Nephron progenitor cell (in vitro differentiated cells): ENCODE data around the gene SERPINA9.

Source experiments
- DNase-seq: peaks from one replicate; pipeline ENCODE4 v3.0.0; 2021
- H3K27ac Mint-ChIP-seq: 2 replicates; pipeline ENCODE4 v1.8.0; 2021; ENCODE audit warnings: mild to moderate bottlenecking, moderate library complexity, mixed read lengths
- H3K27me3 Mint-ChIP-seq: 2 replicates; pipeline ENCODE4 v1.8.0; 2021; ENCODE audit warnings: mild to moderate bottlenecking, low read depth, mixed read lengths; ENCODE audit not compliant: poor library complexity
- H3K36me3 Mint-ChIP-seq: 2 replicates; pipeline ENCODE4 v1.8.0; 2021; ENCODE audit warnings: low read depth, mixed read lengths
- H3K4me1 Mint-ChIP-seq: 2 replicates; pipeline ENCODE4 v1.8.0; 2021; ENCODE audit warnings: mixed read lengths
- H3K4me3 Mint-ChIP-seq: 2 replicates; pipeline ENCODE4 v1.8.0; 2021; ENCODE audit warnings: mild to moderate bottlenecking, moderate library complexity, mixed read lengths
- H3K9me3 Mint-ChIP-seq: 2 replicates; pipeline ENCODE4 v1.8.0; 2021; ENCODE audit warnings: mild to moderate bottlenecking, moderate library complexity, mixed read lengths
- CTCF ChIP-seq: fragments of 200-600 bp; sonication (generic); IDR thresholded peaks from 2 replicates; pipeline ENCODE4 v1.5.0; 2021; ENCODE audit warnings: antibody characterized with exemption

The SERPINA9 gene

GRCh38 chr14:94509356-94509755 lies 33.4 kb upstream of the SERPINA9 start, which contains the start of gene SERPINA12:
SERPINA12 (minus strand) TSS chr14:94509469; CDS start chr14:94498397, 11,072 bp downstream.
- no peak for TF ChIP-seq CTCF
- Mint-ChIP-seq H3K27me3 (peaks cover 17% of the 10 kb centered on the region), H3K4me3 (no peak within 1 kb of the TSS), H3K27ac (no peak within 1 kb of the TSS), H3K36me3 (no peaks in the 10 kb centered on the region), H3K9me3 (no peaks in the 10 kb centered on the region), H3K4me1 (no peaks in the 10 kb centered on the region)
- DNase-seq = no peak

- no peak overlapping the region for H3K27ac Mint-ChIP-seq
- H3K4me3 Mint-ChIP-seq = no peak overlapping the region
- no peaks in the 10 kb centered on the region for H3K36me3 Mint-ChIP-seq
- peaks cover 11% of the 10 kb centered on the region for H3K4me1 Mint-ChIP-seq
- peaks cover 25% of the 10 kb centered on the region for H3K27me3 Mint-ChIP-seq
- TF ChIP-seq CTCF = no peak
- no peaks in the 10 kb centered on the region for H3K9me3 Mint-ChIP-seq
- DNase-seq = no peak
Observed at GRCh38 chr14:94505641-94506040, 29.6 kb upstream of the SERPINA9 start.

- Mint-ChIP-seq H3K27ac (no peak overlapping the region), H3K4me3 (no peak overlapping the region), H3K4me1 (peaks cover 11% of the 10 kb centered on the region), H3K36me3 (no peaks in the 10 kb centered on the region), H3K9me3 (no peaks in the 10 kb centered on the region), H3K27me3 (peaks cover 26% of the 10 kb centered on the region)
- DNase-seq = no peak
- TF ChIP-seq CTCF = no peak
Observed at GRCh38 chr14:94505206-94505605, 29.2 kb upstream of the SERPINA9 start.

GRCh38 chr14:94501588-94502516 lies 25.9 kb upstream of the SERPINA9 start:
- Mint-ChIP-seq H3K36me3 (no peaks in the 10 kb centered on the region), H3K27me3 (peaks cover 33% of the 10 kb centered on the region), H3K4me3 (no peak overlapping the region), H3K27ac (no peak overlapping the region), H3K4me1 (peaks cover 11% of the 10 kb centered on the region), H3K9me3 (no peaks in the 10 kb centered on the region)
- TF ChIP-seq CTCF = no peak
- no peak for DNase-seq

- Mint-ChIP-seq H3K27ac (no peak overlapping the region), H3K27me3 (peaks cover 46% of the 10 kb centered on the region), H3K36me3 (no peaks in the 10 kb centered on the region), H3K4me1 (peaks cover 11% of the 10 kb centered on the region), H3K9me3 (no peaks in the 10 kb centered on the region), H3K4me3 (no peak overlapping the region)
- TF ChIP-seq CTCF = no peak
- DNase-seq = no peak
Observed at GRCh38 chr14:94500264-94500663, 24.3 kb upstream of the SERPINA9 start.

- H3K4me3 Mint-ChIP-seq = no peak overlapping the region
- H3K36me3 Mint-ChIP-seq = no peaks in the 10 kb centered on the region
- peaks cover 11% of the 10 kb centered on the region for H3K4me1 Mint-ChIP-seq
- peaks cover 44% of the 10 kb centered on the region for H3K27me3 Mint-ChIP-seq
- DNase-seq = no peak
- no peak for TF ChIP-seq CTCF
- H3K9me3 Mint-ChIP-seq = no peaks in the 10 kb centered on the region
- H3K27ac Mint-ChIP-seq = no peak overlapping the region
Observed at GRCh38 chr14:94499673-94500072, 23.7 kb upstream of the SERPINA9 start.
